IMR-90 (cell line): ENCODE measurements around the gene KRTAP8-1. TPM values are rescaled to one million over a fixed set of nuclear protein-coding genes. Genes with fewer than 3 reads are reported as not detected.

Experiments
- ATAC-seq: fragments of 200-7000 bp; cut with Tn5 transposase; 2 replicates; pipeline ENCODE4 v1.9.1; 2020; ENCODE audit warnings: low read depth, mild to moderate bottlenecking, moderate library complexity
- BruUV-seq: library from RNA; stranded (reverse); fragments of 400-500 nt; replicated peaks from 2 replicates; lab custom pipeline; 2021; lab: Mats Ljungman, UMichigan
- CTCF ChIA-PET: fragments of 300-600 bp; formaldehyde crosslinking; extraction: SDS; loops from one replicate; lab custom pipeline; 2021; ENCODE audit warnings: antibody characterized with exemption; lab: Yijun Ruan, JAX
- POLR2A ChIA-PET: fragments of 300-600 bp; sonication (Branson Sonifier 250); formaldehyde crosslinking; loops from one replicate; lab custom pipeline; 2022; ENCODE audit warnings: antibody characterized with exemption; ENCODE audit not compliant: unreplicated experiment; lab: Charles Lee
- DNase-seq: peaks from one replicate; pipeline ENCODE4 v3.0.0; 2013
- H2AFZ ChIP-seq: replicated peaks from 2 replicates; pipeline ENCODE3; 2013; ENCODE audit warnings: low read length, mild to moderate bottlenecking; ENCODE audit not compliant: poor library complexity
- H2AK5ac ChIP-seq: 2 replicates; pipeline ENCODE4 v1.6.1; 2013; ENCODE audit warnings: low read depth, low read length, inconsistent platforms
- H2AK9ac ChIP-seq: replicated peaks from 2 replicates; pipeline ENCODE3; 2013; ENCODE audit warnings: mild to moderate bottlenecking, low read depth, low read length, moderate library complexity; ENCODE audit not compliant: poor library complexity
- H2BK120ac ChIP-seq: 2 replicates; pipeline ENCODE4 v1.6.1; 2013; ENCODE audit warnings: low read depth, low read length, inconsistent platforms
- H2BK15ac ChIP-seq: 3 replicates; pipeline ENCODE4 v1.6.1; 2013; ENCODE audit warnings: low read depth, low read length, inconsistent platforms
- H2BK20ac ChIP-seq: 2 replicates; pipeline ENCODE4 v1.6.1; 2013; ENCODE audit warnings: low read depth, mild to moderate bottlenecking, inconsistent platforms, low read length, moderate library complexity
- H2BK5ac ChIP-seq: 2 replicates; pipeline ENCODE4 v1.6.1; 2013; ENCODE audit warnings: mild to moderate bottlenecking, low read depth, low read length, inconsistent platforms; ENCODE audit not compliant: poor library complexity, severe bottlenecking
- H3K14ac ChIP-seq: replicated peaks from 2 replicates; pipeline ENCODE4 v1.6.1; 2013; ENCODE audit warnings: low read depth, low read length, inconsistent platforms
- H3K18ac ChIP-seq: 2 replicates; pipeline ENCODE4 v1.6.1; 2013; ENCODE audit warnings: low read depth, low read length, control low read depth
- H3K23ac ChIP-seq: 2 replicates; pipeline ENCODE4 v1.6.1; 2013; ENCODE audit warnings: low read depth, low read length, inconsistent platforms
- H3K27ac ChIP-seq: 2 replicates; pipeline ENCODE4 v1.5.1; 2013; ENCODE audit warnings: mild to moderate bottlenecking, control low read depth, low read length; ENCODE audit not compliant: insufficient read depth
- H3K27me3 ChIP-seq: 2 replicates; pipeline ENCODE4 v1.6.1; 2013; ENCODE audit warnings: low read length; ENCODE audit not compliant: control insufficient read depth, insufficient read depth
- H3K36me3 ChIP-seq: 2 replicates; pipeline ENCODE4 v1.6.1; 2013; ENCODE audit warnings: low read length, mixed read lengths; ENCODE audit not compliant: control insufficient read depth, insufficient read depth
- H3K4ac ChIP-seq: 2 replicates; pipeline ENCODE4 v1.6.1; 2013; ENCODE audit warnings: low read depth, low read length, inconsistent platforms
- H3K4me1 ChIP-seq: 2 replicates; pipeline ENCODE4 v1.6.1; 2013; ENCODE audit warnings: low read length, mixed read lengths; ENCODE audit not compliant: control insufficient read depth, insufficient read depth
- H3K4me2 ChIP-seq: 2 replicates; pipeline ENCODE4 v1.6.1; 2013; ENCODE audit warnings: low read depth, mild to moderate bottlenecking, control low read depth, low read length, moderate library complexity
- H3K4me3 ChIP-seq: 2 replicates; pipeline ENCODE4 v1.5.1; 2013; ENCODE audit warnings: low read depth, mild to moderate bottlenecking, control low read depth, low read length, moderate library complexity; ENCODE audit not compliant: insufficient read depth
- H3K56ac ChIP-seq: 2 replicates; pipeline ENCODE4 v1.6.1; 2013; ENCODE audit warnings: low read length, inconsistent platforms; ENCODE audit not compliant: insufficient read depth; ENCODE audit errors: extremely low read depth
- H3K79me1 ChIP-seq, 2 experiments: 2 replicates each; pipeline ENCODE4 v1.6.1; 2013; ENCODE audit warnings: low read length in 2 of 2, inconsistent platforms in 1 of 2, low read depth in 1 of 2
- H3K9ac ChIP-seq: 2 replicates; pipeline ENCODE4 v1.6.1; 2013; ENCODE audit warnings: low read depth, low read length, control low read depth
- H3K9me1 ChIP-seq: 2 replicates; pipeline ENCODE4 v1.6.1; 2013; ENCODE audit warnings: low read length, inconsistent platforms; ENCODE audit not compliant: insufficient read depth
- H3K9me3 ChIP-seq: 2 replicates; pipeline ENCODE4 v1.6.1; 2013; ENCODE audit warnings: low read length; ENCODE audit not compliant: control insufficient read depth, insufficient read depth
- H4K20me1 ChIP-seq: 2 replicates; pipeline ENCODE4 v1.6.1; 2013; ENCODE audit warnings: low read length, inconsistent platforms; ENCODE audit not compliant: insufficient read depth
- H4K5ac ChIP-seq: 2 replicates; pipeline ENCODE4 v1.6.1; 2013; ENCODE audit warnings: mild to moderate bottlenecking, low read depth, low read length, control low read depth
- H4K8ac ChIP-seq, 2 experiments: 2 replicates each; pipeline ENCODE4 v1.6.1; 2013; ENCODE audit warnings: low read depth in 2 of 2, low read length in 2 of 2, control low read depth in 1 of 2, inconsistent platforms in 1 of 2
- H4K91ac ChIP-seq: 2 replicates; pipeline ENCODE4 v1.6.1; 2013; ENCODE audit warnings: low read depth, low read length, inconsistent platforms; ENCODE audit not compliant: insufficient read depth
- CEBPB ChIP-seq: IDR thresholded peaks from 2 replicates; pipeline ENCODE4 v1.6.1; 2012; ENCODE audit warnings: low read depth, low read length, improper control_type of control experiment
- CHD1 ChIP-seq: IDR thresholded peaks from 2 replicates; pipeline ENCODE4 v1.6.1; 2012; ENCODE audit warnings: low read depth, low read length, improper control_type of control experiment
- FOS ChIP-seq: fragments of 150-350 bp; IDR thresholded peaks from 2 replicates; pipeline ENCODE4 v1.6.1; 2016; ENCODE audit warnings: low read depth, low read length
- MAFK ChIP-seq: IDR thresholded peaks from 2 replicates; pipeline ENCODE4 v1.6.1; 2012; ENCODE audit warnings: low read depth, low read length, improper control_type of control experiment
- MAZ ChIP-seq: IDR thresholded peaks from 2 replicates; pipeline ENCODE4 v1.6.1; 2012; ENCODE audit warnings: low read depth, mild to moderate bottlenecking, low read length, improper control_type of control experiment, moderate library complexity, borderline replicate concordance
- MXI1 ChIP-seq: IDR thresholded peaks from 2 replicates; pipeline ENCODE4 v1.6.1; 2012; ENCODE audit warnings: low read depth, mild to moderate bottlenecking, low read length, moderate library complexity, borderline replicate concordance
- NFE2L2 ChIP-seq: fragments of 150-350 bp; IDR thresholded peaks from 2 replicates; pipeline ENCODE4 v1.6.1; 2016; ENCODE audit warnings: low read depth, mild to moderate bottlenecking, low read length
- POLR2A ChIP-seq: IDR thresholded peaks from 2 replicates; pipeline ENCODE4 v1.6.1; 2012; ENCODE audit warnings: mild to moderate bottlenecking, low read depth, low read length
- RAD21 ChIP-seq: IDR thresholded peaks from 2 replicates; pipeline ENCODE4 v1.6.1; 2012; ENCODE audit warnings: low read length, improper control_type of control experiment
- RCOR1 ChIP-seq: IDR thresholded peaks from 2 replicates; pipeline ENCODE4 v1.6.1; 2012; ENCODE audit warnings: mild to moderate bottlenecking, low read length, improper control_type of control experiment; ENCODE audit not compliant: insufficient replicate concordance
- RFX5 ChIP-seq: IDR thresholded peaks from 2 replicates; pipeline ENCODE4 v1.8.0; 2012; ENCODE audit warnings: low read depth, mild to moderate bottlenecking, low read length, moderate library complexity
- SMC3 ChIP-seq: fragments of 150-350 bp; IDR thresholded peaks from 2 replicates; pipeline ENCODE4 v1.6.1; 2016; ENCODE audit warnings: low read depth, mild to moderate bottlenecking, antibody characterized with exemption, low read length, moderate library complexity
- WGBS, 2 experiments: methylation state at CpG; one replicate each; pipeline versions ENCODE4 v1.1.5 to v1.1.7; 2013; ENCODE audit warnings: missing lambda C conversion rate in 2 of 2; ENCODE audit not compliant: insufficient read length in 1 of 2; ENCODE audit errors: extremely low coverage in 2 of 2; 5-methylcytosine and 5-hydroxymethylcytosine counted together
- dilution Hi-C: fragments of 300-500 bp; cut with HindIII; formaldehyde crosslinking; loops from one replicate; pipeline ENCODE4 v1.14.3; 2018; ENCODE audit warnings: low sequenced_read_pairs; ENCODE audit not compliant: unreplicated experiment
- in situ Hi-C: fragments of 300-500 bp; cut with MboI; formaldehyde crosslinking; loops from 3 replicates; pipeline ENCODE4 v1.14.3; 2019; ENCODE audit warnings: low sequenced_read_pairs, inconsistent platforms, mixed read lengths
- intact Hi-C: fragments of 100-400 bp; cut with micrococcal nuclease; formaldehyde crosslinking; loops from 2 replicates; pipeline ENCODE4 v1.10.0; 2022
- polyA plus RNA-seq, 3 experiments: library from polyadenylated mRNA; depleted of rRNA; stranded (reverse); fragments of >200 nt; gene quantifications; 2 replicates each; pipeline ENCODE4 v1.2.3, GENCODE V29; 2012; ENCODE audit warnings: low replicate concordance in 1 of 3
- total RNA-seq: library from RNA; depleted of rRNA; stranded (reverse); fragments of >200 nt; gene quantifications from 2 replicates; pipeline ENCODE4 v1.2.3, GENCODE V29; 2012
- TF ChIP-seq, protein P1 (sequence below): conservative IDR thresholded peaks from 2 replicates; pipeline ENCODE4 v1.5.1; 2012; ENCODE audit warnings: mild to moderate bottlenecking, low read depth, low read length, improper control_type of control experiment
- TF ChIP-seq, protein P2 (sequence below): fragments of 150-350 bp; IDR thresholded peaks from 2 replicates; pipeline ENCODE4 v1.6.1; 2017; ENCODE audit warnings: mild to moderate bottlenecking, antibody characterized with exemption, low read length, low read depth
- TF ChIP-seq, protein P3 (sequence below): fragments of 150-350 bp; IDR thresholded peaks from 2 replicates; pipeline ENCODE4 v1.6.1; 2016; ENCODE audit warnings: low read depth, mild to moderate bottlenecking, low read length, moderate library complexity, borderline replicate concordance

Gene KRTAP8-1
- total and polyA plus RNA-seq, 2 of the 4 experiments (the other 2 are of a cell fraction): not detected

DNA sequence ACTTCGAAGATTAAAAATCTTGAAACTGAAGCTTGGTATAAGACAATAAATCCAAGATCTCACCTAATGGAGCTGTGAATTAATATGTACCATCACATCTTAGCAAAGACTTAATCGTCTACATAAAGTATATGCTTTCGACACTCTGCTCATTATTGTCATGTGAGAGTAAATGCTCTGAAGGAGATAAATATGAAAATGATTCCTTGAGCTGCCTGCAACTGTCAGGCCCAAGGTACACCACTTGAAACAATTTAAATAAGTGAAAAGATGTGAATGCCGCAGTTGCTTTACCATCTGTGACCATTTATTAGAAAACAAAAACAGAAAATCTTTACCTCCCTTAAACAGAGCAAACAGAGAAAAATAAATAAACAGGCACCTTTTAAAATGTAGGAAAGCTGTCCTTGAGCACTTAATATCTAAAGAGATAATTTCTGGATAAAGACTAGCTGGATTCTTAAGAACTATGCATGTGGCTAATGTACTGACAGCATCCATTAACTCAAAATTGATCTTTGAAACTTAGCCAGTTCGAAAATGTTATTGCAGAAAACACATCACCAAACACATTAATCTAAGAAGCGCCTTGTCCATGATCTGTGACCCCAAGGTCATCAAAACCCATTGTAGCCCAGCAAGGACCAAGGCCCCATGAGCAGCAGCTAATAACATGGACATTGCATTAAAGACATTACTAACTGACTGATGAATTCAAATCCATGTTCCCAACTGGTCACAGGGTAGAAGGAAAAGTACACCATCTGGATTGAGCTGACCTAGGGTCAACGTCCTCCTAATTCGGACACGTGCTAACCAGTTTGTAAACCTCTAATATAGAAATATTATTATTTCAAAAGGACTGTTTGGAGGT, 34.8 kb upstream of the KRTAP8-1 start:
- ChIA-PET CTCF (interaction anchor here (1.3 kb wide), 1 partner anchor 9 kb away, joined by 7 read pairs; no protein-coding TSS in a partner anchor), POLR2A (no interaction called here)
- no peak for DNase-seq
- Histone ChIP-seq H4K8ac (no peak overlapping the region), H3K4me1 (no peaks in the 10 kb centered on the region), H2AFZ (no peak overlapping the region), H3K27me3 (no peaks in the 10 kb centered on the region), H3K79me1 (no peaks in the 10 kb centered on the region), H4K91ac (no peak overlapping the region), H3K9me1 (no peaks in the 10 kb centered on the region), H3K23ac (no peak overlapping the region), H4K20me1 (no peaks in the 10 kb centered on the region), H2AK5ac (no peak overlapping the region), H3K4ac (no peak overlapping the region), H3K56ac (no peak overlapping the region), H3K4me3 (no peak overlapping the region), H3K9me3 (peaks cover 8% of the 10 kb centered on the region), H2BK5ac (no peak overlapping the region), H4K5ac (no peak overlapping the region), H3K18ac (no peak overlapping the region), H2AK9ac (no peak overlapping the region), H2BK15ac (no peak overlapping the region), H2BK120ac (no peak overlapping the region), H3K4me2 (no peak overlapping the region), H3K14ac (no peak overlapping the region), H2BK20ac (no peak overlapping the region), H3K27ac (no peak overlapping the region), H3K9ac (no peak overlapping the region), H3K36me3 (no peaks in the 10 kb centered on the region)
- no CpG with 5 or more reads among the region's 9 CpGs for WGBS, 2 experiments
- BruUV-seq: no TSS peak
- dilution Hi-C loops: no loop called here
- in situ Hi-C loops: no loop called here
- no peak for ATAC-seq
- intact Hi-C loops: no loop called here
- TF ChIP-seq SMC3 (no peak), POLR2A (no peak), MAZ (no peak), CEBPB (no peak), RAD21 (no peak), NFE2L2 (no peak), MAFK (no peak), RCOR1 (no peak), RFX5 (no peak), MXI1 (no peak), CHD1 (no peak), FOS (no peak)
- TF ChIP-seq, protein P1, sequence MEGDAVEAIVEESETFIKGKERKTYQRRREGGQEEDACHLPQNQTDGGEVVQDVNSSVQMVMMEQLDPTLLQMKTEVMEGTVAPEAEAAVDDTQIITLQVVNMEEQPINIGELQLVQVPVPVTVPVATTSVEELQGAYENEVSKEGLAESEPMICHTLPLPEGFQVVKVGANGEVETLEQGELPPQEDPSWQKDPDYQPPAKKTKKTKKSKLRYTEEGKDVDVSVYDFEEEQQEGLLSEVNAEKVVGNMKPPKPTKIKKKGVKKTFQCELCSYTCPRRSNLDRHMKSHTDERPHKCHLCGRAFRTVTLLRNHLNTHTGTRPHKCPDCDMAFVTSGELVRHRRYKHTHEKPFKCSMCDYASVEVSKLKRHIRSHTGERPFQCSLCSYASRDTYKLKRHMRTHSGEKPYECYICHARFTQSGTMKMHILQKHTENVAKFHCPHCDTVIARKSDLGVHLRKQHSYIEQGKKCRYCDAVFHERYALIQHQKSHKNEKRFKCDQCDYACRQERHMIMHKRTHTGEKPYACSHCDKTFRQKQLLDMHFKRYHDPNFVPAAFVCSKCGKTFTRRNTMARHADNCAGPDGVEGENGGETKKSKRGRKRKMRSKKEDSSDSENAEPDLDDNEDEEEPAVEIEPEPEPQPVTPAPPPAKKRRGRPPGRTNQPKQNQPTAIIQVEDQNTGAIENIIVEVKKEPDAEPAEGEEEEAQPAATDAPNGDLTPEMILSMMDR: no peak
- TF ChIP-seq, protein P2, sequence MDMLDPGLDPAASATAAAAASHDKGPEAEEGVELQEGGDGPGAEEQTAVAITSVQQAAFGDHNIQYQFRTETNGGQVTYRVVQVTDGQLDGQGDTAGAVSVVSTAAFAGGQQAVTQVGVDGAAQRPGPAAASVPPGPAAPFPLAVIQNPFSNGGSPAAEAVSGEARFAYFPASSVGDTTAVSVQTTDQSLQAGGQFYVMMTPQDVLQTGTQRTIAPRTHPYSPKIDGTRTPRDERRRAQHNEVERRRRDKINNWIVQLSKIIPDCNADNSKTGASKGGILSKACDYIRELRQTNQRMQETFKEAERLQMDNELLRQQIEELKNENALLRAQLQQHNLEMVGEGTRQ: no peak
- TF ChIP-seq, protein P3, sequence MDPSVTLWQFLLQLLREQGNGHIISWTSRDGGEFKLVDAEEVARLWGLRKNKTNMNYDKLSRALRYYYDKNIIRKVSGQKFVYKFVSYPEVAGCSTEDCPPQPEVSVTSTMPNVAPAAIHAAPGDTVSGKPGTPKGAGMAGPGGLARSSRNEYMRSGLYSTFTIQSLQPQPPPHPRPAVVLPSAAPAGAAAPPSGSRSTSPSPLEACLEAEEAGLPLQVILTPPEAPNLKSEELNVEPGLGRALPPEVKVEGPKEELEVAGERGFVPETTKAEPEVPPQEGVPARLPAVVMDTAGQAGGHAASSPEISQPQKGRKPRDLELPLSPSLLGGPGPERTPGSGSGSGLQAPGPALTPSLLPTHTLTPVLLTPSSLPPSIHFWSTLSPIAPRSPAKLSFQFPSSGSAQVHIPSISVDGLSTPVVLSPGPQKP: no peak
